HEK293T (cell line): ENCODE measurements around the gene CISH.

Experiments
- ARNT ChIP-seq: fragments of 450-650 bp; IDR thresholded peaks from 2 replicates; pipeline ENCODE4 v1.6.1; 2017; ENCODE audit warnings: mild to moderate bottlenecking
- BHLHE40 ChIP-seq: fragments of 450-650 bp; IDR thresholded peaks from 2 replicates; pipeline ENCODE4 v1.6.1; 2016; ENCODE audit warnings: mild to moderate bottlenecking, moderate library complexity, borderline replicate concordance
- ELF4 ChIP-seq: fragments of 450-650 bp; IDR thresholded peaks from 2 replicates; pipeline ENCODE4 v1.6.1; 2017; ENCODE audit warnings: antibody characterized with exemption
- FOXA1 ChIP-seq: fragments of 450-650 bp; IDR thresholded peaks from 2 replicates; pipeline ENCODE4 v1.6.1; 2016; ENCODE audit warnings: mild to moderate bottlenecking
- FOXM1 ChIP-seq: fragments of 450-650 bp; IDR thresholded peaks from 2 replicates; pipeline ENCODE4 v1.6.1; 2017; ENCODE audit warnings: mild to moderate bottlenecking, borderline replicate concordance
- L3MBTL2 ChIP-seq: fragments of 450-650 bp; conservative IDR thresholded peaks from 2 replicates; pipeline ENCODE4 v1.6.1; 2016; ENCODE audit warnings: mild to moderate bottlenecking
- LEF1 ChIP-seq: fragments of 450-650 bp; IDR thresholded peaks from 2 replicates; pipeline ENCODE4 v1.6.1; 2017; ENCODE audit warnings: mild to moderate bottlenecking, borderline replicate concordance
- SP1 ChIP-seq: fragments of 450-650 bp; IDR thresholded peaks from 2 replicates; pipeline ENCODE4 v1.6.1; 2017
- SUZ12 ChIP-seq: fragments of 450-650 bp; IDR thresholded peaks from 2 replicates; pipeline ENCODE4 v1.6.1; 2016; ENCODE audit warnings: mild to moderate bottlenecking
- TARDBP ChIP-seq: fragments of 450-650 bp; IDR thresholded peaks from 2 replicates; pipeline ENCODE4 v1.6.1; 2016

- TF ChIP-seq ELF4 (no peak), ARNT (no peak), TARDBP (no peak), FOXA1 (no peak), SUZ12 (no peak), FOXM1 (no peak), SP1 (no peak), L3MBTL2 (no peak), BHLHE40 (no peak), LEF1 (no peak)
Measured at GRCh38 chr3:50653937-50654595, 42.5 kb upstream of the CISH start.
